Right lobe of liver (tissue), 6 donors: ENCODE results near the gene GATA2. TPM values are rescaled to one million over a fixed set of nuclear protein-coding genes. Genes with fewer than 3 reads are reported as not detected.
A peak's percentile ranks its signal among the peaks of the same experiment; 100 is the strongest.

Experiments used
- ATAC-seq, 4 donors: fragments of 200-7000 bp; cut with Tn5 transposase; one replicate each; pipeline ENCODE4 v1.9.1; 2020; ENCODE audit warnings: mild to moderate bottlenecking in 4 of 4, moderate library complexity in 4 of 4
- DNase-seq, 3 donors: peaks; one replicate each; pipeline ENCODE4 v3.0.0-alpha.2; 2020
- H3K27ac ChIP-seq, 3 donors: fragments of 200-600 bp; one replicate each; pipeline ENCODE4 v1.8.0; 2022
- H3K27me3 ChIP-seq, 2 donors: fragments of 200-600 bp; one replicate each; pipeline ENCODE4 v1.8.0; 2022
- H3K36me3 ChIP-seq, 4 donors: fragments of 200-600 bp; sonication (generic) in 1 of 4; one replicate each; pipeline versions ENCODE4 v1.5.1 to v1.8.0; 2017 to 2022; ENCODE audit warnings: control low read depth in 1 of 4
- H3K4me1 ChIP-seq, 4 donors: fragments of 200-600 bp; sonication (generic) in 1 of 4; one replicate each; pipeline versions ENCODE4 v1.5.1 to v1.8.0; 2017 to 2022; ENCODE audit warnings: control low read depth in 1 of 4
- H3K4me3 ChIP-seq, 3 donors: fragments of 200-600 bp; one replicate each; pipeline ENCODE4 v1.8.0; 2022
- H3K9me3 ChIP-seq, 4 donors: fragments of 200-600 bp; sonication (generic) in 1 of 4; one replicate each; pipeline versions ENCODE4 v1.5.1 to v1.8.0; 2017 to 2022; ENCODE audit warnings: control low read depth in 1 of 4
- CTCF ChIP-seq, 4 donors: fragments of 200-600 bp in 3 of 4; fragments of 450-650 bp in 1 of 4; IDR thresholded peaks; one replicate each; pipeline versions ENCODE4 v1.5.1 to v1.8.0; 2016 to 2022; ENCODE audit warnings: antibody characterized with exemption in 4 of 4, mild to moderate bottlenecking in 2 of 4
- POLR2A ChIP-seq: fragments of 450-650 bp; IDR thresholded peaks from one replicate; pipeline ENCODE4 v1.6.1; 2017; ENCODE audit warnings: antibody characterized with exemption, mild to moderate bottlenecking
- WGBS: methylation state at CpG from one replicate; pipeline ENCODE4 v1.1.6; 2018; ENCODE audit warnings: low coverage, low lambda C conversion rate; ENCODE audit not compliant: insufficient coverage; ENCODE audit errors: missing lambda C conversion rate; 5-methylcytosine and 5-hydroxymethylcytosine counted together
- intact Hi-C, 2 donors: fragments of 100-400 bp; cut with DNase I; formaldehyde crosslinking; loops; one replicate each; pipeline versions ENCODE4 v1.11.2 to v1.14.1; 2022
- total RNA-seq, 6 experiments: library from RNA; depleted of rRNA in 2 of 6; stranded (reverse); fragments of >200 nt in 2 of 6; fragmentation: NEBNext Ultra II Directional in 3 of 6; extraction: Animal tissue kit (Norgen Biotek cat#: 25700) in 3 of 6; gene quantifications; one replicate each; pipeline versions ENCODE4 v1.1.0 to v1.2.4, GENCODE V29; 2016 to 2023
- donor health status: DM: no; HTN: yes; CAD: no.
- donor health status: DM: no; HTN: no; CAD: no.
- donor health status: DM: no; HTN: no; CAD: no.
- donor health status: DM: no; HTN: yes; CAD: no.
- donor health status: DM: no; HTN: yes; CAD: no.

Gene GATA2
- total RNA-seq, 6 experiments from 2014 or later, result 0.60 to 1.3 (median 0.76) TPM

DNA sequence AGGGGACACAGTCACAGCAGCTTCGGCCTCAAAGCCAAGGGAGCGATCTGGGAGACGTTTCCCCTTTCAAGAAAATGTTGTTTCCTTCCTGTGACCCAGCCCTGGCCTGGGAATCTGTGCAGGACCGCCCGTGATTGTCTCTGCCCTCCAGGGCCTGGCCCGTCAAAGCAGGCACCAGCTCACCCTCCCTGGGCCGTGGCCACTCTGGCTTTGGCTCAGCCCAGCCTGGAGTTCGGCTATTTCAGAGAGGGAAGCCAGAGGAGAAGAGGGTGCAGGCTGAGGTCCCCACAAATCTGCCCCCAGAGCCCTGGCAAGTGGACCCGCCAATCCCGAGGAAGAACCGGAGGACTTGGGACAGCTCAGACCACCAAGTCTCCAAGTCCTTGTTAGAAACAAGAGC, 12.7 kb downstream of the GATA2 start:
- Histone ChIP-seq H3K4me3 (no peak overlapping the region), H3K27me3 (peaks cover 0 to 6% of the 10 kb centered on the region in 2 donors), H3K9me3 (no peaks in the 10 kb centered on the region), H3K27ac (no peak overlapping the region), H3K4me1 (no peaks in the 10 kb centered on the region), H3K36me3 (no peaks in the 10 kb centered on the region)
- ATAC-seq (peak; percentile 30 to 49 (median 41)), DNase-seq (no peak)
- intact Hi-C loops, result no loop called here
- no peak for TF ChIP-seq POLR2A
- no peak for TF ChIP-seq CTCF (IDR thresholded peaks at IDR 0.05)
- 25% methylated on average over 4 of the region's 11 CpGs for WGBS

GRCh38 chr3:128479558-128480086, 13.4 kb downstream of the GATA2 start:
- H3K9me3 ChIP-seq, result no peaks in the 10 kb centered on the region
- H3K27ac ChIP-seq, result no peak overlapping the region
- no peak for ATAC-seq
- no peak for TF ChIP-seq CTCF (IDR thresholded peaks at IDR 0.05)
- TF ChIP-seq POLR2A, result no peak
- 68% methylated on average over 9 of the region's 10 CpGs for WGBS
- H3K27me3 ChIP-seq, result peaks cover 0 to 6% of the 10 kb centered on the region in 2 donors
- H3K36me3 ChIP-seq, result no peaks in the 10 kb centered on the region
- H3K4me1 ChIP-seq, result no peaks in the 10 kb centered on the region
- intact Hi-C loops, result no loop called here
- H3K4me3 ChIP-seq, result no peak overlapping the region
- no peak for DNase-seq

GRCh38 chr3:128478576-128479506, 14.2 kb downstream of the GATA2 start:
- Histone ChIP-seq H3K4me3 (no peak overlapping the region), H3K36me3 (no peaks in the 10 kb centered on the region), H3K27ac (no peak overlapping the region), H3K4me1 (no peaks in the 10 kb centered on the region), H3K9me3 (no peaks in the 10 kb centered on the region), H3K27me3 (peaks cover 0 to 6% of the 10 kb centered on the region in 2 donors)
- 60% methylated on average over 10 of the region's 11 CpGs for WGBS
- ATAC-seq (no peak), DNase-seq (no peak)
- intact Hi-C loops, result no loop called here
- no peak for TF ChIP-seq POLR2A

- ATAC-seq (no peak), DNase-seq (no peak)
- no peaks in the 10 kb centered on the region for H3K27me3 ChIP-seq
- intact Hi-C loops, result no loop called here
- H3K4me3 ChIP-seq, result no peak overlapping the region
- no peak for TF ChIP-seq CTCF (IDR thresholded peaks at IDR 0.05)
- no peak for TF ChIP-seq POLR2A
- no peak overlapping the region for H3K27ac ChIP-seq
- H3K4me1 ChIP-seq, result no peaks in the 10 kb centered on the region
- H3K9me3 ChIP-seq, result no peaks in the 10 kb centered on the region
- H3K36me3 ChIP-seq, result no peaks in the 10 kb centered on the region
- 75% methylated on average over 2 of the region's 5 CpGs for WGBS
Observed at GRCh38 chr3:128476659-128477058, 16.3 kb downstream of the GATA2 start.

GRCh38 chr3:128475355-128475754, 17.6 kb downstream of the GATA2 start:
- 63% methylated on average over 3 of the region's 8 CpGs for WGBS
- Histone ChIP-seq H3K9me3 (no peaks in the 10 kb centered on the region), H3K27ac (no peak overlapping the region), H3K36me3 (no peaks in the 10 kb centered on the region), H3K4me1 (no peaks in the 10 kb centered on the region), H3K27me3 (no peaks in the 10 kb centered on the region), H3K4me3 (no peak overlapping the region)
- intact Hi-C loops, result no loop called here
- DNase-seq (no peak), ATAC-seq (no peak)
- no peak for TF ChIP-seq POLR2A
- TF ChIP-seq CTCF (IDR thresholded peaks at IDR 0.05), result no peak
